ENCODE measurements around the gene PPFIBP1. TPM values are rescaled to one million over a fixed set of nuclear protein-coding genes. Genes with fewer than 3 reads are reported as not detected.

PPFIBP1 gene
- total and polyA plus RNA-seq, 2 of the 13 experiments (the other 11 are each of a cell fraction or from before 2014, with no cell fraction given): 16.2 to 21.8 TPM

DNA sequence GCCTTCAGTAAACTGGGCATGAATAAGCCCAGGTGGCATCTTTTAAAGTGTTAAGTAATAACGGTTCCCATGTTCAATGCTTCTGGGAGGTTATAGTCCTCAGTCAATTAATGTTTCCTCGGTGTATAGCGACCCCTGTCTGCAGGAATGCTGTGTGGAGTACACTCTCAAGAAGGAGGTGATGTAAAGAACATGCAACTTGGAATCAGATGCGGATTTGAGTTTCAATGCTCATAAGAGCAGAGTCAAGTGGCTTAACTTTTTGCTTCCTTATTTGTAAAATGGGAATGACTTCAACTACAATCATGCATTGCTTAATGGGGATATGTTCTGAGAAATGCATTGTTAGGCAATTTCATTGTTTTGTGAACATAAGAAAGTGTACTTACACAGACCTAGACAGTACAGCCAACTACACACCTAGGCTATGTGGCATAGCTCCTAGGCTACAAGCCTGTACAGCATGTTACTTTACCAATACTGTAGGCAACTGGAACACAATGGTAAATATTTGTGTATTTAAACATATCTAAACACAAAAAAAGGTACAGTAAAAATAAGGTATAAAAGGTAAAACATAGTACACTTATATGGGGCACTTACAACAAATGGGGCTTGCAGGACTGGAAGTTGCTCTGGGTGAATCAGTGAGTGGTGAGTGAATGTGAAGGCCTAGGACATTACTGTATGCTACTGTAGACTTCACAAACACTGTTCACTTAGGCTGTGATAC lies 179.9 kb downstream of the PPFIBP1 start (continued):
- TF ChIP-seq SOX6 (IDR thresholded peaks at IDR 0.05) (no peak), SOX6 (CRISPR knock-in tag; IDR thresholded peaks at IDR 0.05) (0 out of 2 replicates have a peak, but pooled peaks have one; percentile 18), ZNF121 (CRISPR knock-in tag; IDR thresholded peaks at IDR 0.05) (no peak), SRY (CRISPR knock-in tag; IDR thresholded peaks at IDR 0.05) (no peak), ATF5 (CRISPR knock-in tag; IDR thresholded peaks at IDR 0.05; ENCODE audit: low read depth) (no peak), SIN3B (IDR thresholded peaks at IDR 0.05; ENCODE audit: low read length) (no peak), HOXA9 (CRISPR knock-in tag; IDR thresholded peaks at IDR 0.05; ENCODE audit: borderline replicate concordance) (no peak), ZBTB43 (CRISPR knock-in tag; conservative IDR thresholded peaks at IDR 0.05) (no peak), MYPOP (CRISPR knock-in tag; IDR thresholded peaks at IDR 0.05) (no peak), POLR2G (IDR thresholded peaks at IDR 0.05; ENCODE audit: low read depth, low read length) (no peak), HIVEP1 (CRISPR knock-in tag; IDR thresholded peaks at IDR 0.05) (no peak), HIC2 (CRISPR knock-in tag; IDR thresholded peaks at IDR 0.05; ENCODE audit: low read depth) (no peak)
- TF ChIP-seq, protein P1, sequence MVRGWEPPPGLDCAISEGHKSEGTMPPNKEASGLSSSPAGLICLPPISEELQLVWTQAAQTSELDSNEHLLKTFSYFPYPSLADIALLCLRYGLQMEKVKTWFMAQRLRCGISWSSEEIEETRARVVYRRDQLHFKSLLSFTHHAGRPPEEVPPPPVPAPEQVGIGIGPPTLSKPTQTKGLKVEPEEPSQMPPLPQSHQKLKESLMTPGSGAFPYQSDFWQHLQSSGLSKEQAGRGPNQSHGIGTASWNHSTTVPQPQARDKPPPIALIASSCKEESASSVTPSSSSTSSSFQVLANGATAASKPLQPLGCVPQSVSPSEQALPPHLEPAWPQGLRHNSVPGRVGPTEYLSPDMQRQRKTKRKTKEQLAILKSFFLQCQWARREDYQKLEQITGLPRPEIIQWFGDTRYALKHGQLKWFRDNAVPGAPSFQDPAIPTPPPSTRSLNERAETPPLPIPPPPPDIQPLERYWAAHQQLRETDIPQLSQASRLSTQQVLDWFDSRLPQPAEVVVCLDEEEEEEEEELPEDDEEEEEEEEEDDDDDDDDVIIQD (CRISPR knock-in tag; IDR thresholded peaks at IDR 0.05; ENCODE audit: low read depth): 0 out of 2 replicates have a peak, but pooled peaks have one; percentile 12
- TF ChIP-seq, protein P2, sequence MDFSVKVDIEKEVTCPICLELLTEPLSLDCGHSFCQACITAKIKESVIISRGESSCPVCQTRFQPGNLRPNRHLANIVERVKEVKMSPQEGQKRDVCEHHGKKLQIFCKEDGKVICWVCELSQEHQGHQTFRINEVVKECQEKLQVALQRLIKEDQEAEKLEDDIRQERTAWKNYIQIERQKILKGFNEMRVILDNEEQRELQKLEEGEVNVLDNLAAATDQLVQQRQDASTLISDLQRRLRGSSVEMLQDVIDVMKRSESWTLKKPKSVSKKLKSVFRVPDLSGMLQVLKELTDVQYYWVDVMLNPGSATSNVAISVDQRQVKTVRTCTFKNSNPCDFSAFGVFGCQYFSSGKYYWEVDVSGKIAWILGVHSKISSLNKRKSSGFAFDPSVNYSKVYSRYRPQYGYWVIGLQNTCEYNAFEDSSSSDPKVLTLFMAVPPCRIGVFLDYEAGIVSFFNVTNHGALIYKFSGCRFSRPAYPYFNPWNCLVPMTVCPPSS (IDR thresholded peaks at IDR 0.05): no peak
- TF ChIP-seq, protein P3, sequence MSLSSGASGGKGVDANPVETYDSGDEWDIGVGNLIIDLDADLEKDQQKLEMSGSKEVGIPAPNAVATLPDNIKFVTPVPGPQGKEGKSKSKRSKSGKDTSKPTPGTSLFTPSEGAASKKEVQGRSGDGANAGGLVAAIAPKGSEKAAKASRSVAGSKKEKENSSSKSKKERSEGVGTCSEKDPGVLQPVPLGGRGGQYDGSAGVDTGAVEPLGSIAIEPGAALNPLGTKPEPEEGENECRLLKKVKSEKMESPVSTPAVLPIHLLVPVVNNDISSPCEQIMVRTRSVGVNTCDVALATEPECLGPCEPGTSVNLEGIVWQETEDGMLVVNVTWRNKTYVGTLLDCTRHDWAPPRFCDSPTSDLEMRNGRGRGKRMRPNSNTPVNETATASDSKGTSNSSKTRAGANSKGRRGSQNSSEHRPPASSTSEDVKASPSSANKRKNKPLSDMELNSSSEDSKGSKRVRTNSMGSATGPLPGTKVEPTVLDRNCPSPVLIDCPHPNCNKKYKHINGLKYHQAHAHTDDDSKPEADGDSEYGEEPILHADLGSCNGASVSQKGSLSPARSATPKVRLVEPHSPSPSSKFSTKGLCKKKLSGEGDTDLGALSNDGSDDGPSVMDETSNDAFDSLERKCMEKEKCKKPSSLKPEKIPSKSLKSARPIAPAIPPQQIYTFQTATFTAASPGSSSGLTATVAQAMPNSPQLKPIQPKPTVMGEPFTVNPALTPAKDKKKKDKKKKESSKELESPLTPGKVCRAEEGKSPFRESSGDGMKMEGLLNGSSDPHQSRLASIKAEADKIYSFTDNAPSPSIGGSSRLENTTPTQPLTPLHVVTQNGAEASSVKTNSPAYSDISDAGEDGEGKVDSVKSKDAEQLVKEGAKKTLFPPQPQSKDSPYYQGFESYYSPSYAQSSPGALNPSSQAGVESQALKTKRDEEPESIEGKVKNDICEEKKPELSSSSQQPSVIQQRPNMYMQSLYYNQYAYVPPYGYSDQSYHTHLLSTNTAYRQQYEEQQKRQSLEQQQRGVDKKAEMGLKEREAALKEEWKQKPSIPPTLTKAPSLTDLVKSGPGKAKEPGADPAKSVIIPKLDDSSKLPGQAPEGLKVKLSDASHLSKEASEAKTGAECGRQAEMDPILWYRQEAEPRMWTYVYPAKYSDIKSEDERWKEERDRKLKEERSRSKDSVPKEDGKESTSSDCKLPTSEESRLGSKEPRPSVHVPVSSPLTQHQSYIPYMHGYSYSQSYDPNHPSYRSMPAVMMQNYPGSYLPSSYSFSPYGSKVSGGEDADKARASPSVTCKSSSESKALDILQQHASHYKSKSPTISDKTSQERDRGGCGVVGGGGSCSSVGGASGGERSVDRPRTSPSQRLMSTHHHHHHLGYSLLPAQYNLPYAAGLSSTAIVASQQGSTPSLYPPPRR (CRISPR knock-in tag; IDR thresholded peaks at IDR 0.05; ENCODE audit: borderline replicate concordance): no peak
